ENCODE results near the gene YPEL3.

DNA sequence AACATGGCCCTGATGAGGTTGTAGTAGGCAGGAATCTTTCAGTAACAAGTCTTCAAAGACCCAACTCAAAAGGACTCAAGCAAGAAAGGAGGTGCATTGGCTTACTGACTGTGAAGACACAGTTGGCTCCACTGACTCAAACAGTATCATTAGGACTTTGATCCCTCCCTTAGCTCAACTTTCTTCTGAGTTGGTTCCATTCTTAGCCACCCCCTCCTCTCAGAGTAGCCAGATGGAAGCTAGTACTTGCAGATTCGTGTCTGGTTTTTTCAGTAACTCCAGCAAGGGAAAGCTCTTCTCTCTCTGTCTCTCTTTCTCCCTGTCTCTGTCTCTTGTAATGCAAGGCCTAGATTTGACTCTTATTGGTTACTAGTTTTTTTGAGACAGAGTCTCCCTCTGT, 32.0 kb upstream of the YPEL3 start:
- TF ChIP-seq, protein P1, sequence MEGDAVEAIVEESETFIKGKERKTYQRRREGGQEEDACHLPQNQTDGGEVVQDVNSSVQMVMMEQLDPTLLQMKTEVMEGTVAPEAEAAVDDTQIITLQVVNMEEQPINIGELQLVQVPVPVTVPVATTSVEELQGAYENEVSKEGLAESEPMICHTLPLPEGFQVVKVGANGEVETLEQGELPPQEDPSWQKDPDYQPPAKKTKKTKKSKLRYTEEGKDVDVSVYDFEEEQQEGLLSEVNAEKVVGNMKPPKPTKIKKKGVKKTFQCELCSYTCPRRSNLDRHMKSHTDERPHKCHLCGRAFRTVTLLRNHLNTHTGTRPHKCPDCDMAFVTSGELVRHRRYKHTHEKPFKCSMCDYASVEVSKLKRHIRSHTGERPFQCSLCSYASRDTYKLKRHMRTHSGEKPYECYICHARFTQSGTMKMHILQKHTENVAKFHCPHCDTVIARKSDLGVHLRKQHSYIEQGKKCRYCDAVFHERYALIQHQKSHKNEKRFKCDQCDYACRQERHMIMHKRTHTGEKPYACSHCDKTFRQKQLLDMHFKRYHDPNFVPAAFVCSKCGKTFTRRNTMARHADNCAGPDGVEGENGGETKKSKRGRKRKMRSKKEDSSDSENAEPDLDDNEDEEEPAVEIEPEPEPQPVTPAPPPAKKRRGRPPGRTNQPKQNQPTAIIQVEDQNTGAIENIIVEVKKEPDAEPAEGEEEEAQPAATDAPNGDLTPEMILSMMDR (IDR thresholded peaks at IDR 0.05) = no peak
- no peak for TF ChIP-seq POLR2A (IDR thresholded peaks at IDR 0.05)

Data from body of pancreas (tissue), 4 donors.